22Rv1 (cell line): ENCODE measurements around the gene KIAA0825.

Experiments
- H3K27ac ChIP-seq: fragments of 450-650 bp; 2 replicates; pipeline ENCODE4 v1.5.1; 2017
- ZFX ChIP-seq: fragments of 450-650 bp; IDR thresholded peaks from 2 replicates; pipeline ENCODE4 v1.6.1; 2017; ENCODE audit warnings: antibody characterized with exemption, borderline replicate concordance
- TF ChIP-seq, protein P1 (sequence below): fragments of 450-650 bp; IDR thresholded peaks from 2 replicates; pipeline ENCODE4 v1.5.1; 2017; ENCODE audit warnings: mild to moderate bottlenecking

KIAA0825 gene

DNA sequence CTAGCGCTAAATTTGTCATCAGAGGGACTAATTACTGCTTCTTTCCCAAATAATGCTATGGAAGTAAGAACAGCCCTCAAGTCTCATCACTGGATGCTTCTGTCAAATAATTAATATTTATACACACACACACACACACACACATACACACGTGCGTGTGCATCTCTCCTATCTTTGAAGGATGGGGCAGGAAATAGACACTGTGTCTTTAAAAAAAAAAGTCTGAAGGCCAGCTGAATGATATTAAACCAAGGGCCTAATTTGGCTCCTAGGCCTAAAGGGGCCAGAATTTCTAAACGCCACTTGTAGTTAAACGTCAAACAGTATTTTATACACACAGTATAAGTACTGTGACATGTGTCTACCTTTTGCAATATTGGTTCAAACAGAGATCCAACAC is 3.4 kb upstream of the KIAA0825 start:
- no peak overlapping the region for H3K27ac ChIP-seq
- no peak for TF ChIP-seq ZFX

DNA sequence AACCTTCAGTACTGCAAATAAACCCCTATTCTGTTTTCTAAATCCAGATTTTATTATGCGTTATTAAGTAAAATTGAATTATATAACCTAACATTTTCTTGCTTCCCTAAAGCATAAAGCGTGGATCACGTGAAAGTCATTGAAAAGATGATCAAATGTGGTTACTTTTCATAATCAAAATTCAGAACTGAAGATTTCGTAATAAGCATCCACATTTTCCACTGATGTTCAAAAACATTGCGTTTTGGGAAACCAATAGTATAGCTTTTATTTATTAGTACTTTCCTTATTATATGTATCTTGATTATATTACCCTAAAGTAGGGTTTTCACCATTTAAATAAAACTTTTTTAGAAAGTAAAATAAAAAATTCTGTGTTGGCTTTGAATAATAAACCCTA is 1.9 kb upstream of the KIAA0825 start:
- H3K27ac ChIP-seq = no peak overlapping the region
- TF ChIP-seq, protein P1, sequence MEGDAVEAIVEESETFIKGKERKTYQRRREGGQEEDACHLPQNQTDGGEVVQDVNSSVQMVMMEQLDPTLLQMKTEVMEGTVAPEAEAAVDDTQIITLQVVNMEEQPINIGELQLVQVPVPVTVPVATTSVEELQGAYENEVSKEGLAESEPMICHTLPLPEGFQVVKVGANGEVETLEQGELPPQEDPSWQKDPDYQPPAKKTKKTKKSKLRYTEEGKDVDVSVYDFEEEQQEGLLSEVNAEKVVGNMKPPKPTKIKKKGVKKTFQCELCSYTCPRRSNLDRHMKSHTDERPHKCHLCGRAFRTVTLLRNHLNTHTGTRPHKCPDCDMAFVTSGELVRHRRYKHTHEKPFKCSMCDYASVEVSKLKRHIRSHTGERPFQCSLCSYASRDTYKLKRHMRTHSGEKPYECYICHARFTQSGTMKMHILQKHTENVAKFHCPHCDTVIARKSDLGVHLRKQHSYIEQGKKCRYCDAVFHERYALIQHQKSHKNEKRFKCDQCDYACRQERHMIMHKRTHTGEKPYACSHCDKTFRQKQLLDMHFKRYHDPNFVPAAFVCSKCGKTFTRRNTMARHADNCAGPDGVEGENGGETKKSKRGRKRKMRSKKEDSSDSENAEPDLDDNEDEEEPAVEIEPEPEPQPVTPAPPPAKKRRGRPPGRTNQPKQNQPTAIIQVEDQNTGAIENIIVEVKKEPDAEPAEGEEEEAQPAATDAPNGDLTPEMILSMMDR = no peak
- no peak for TF ChIP-seq ZFX

DNA sequence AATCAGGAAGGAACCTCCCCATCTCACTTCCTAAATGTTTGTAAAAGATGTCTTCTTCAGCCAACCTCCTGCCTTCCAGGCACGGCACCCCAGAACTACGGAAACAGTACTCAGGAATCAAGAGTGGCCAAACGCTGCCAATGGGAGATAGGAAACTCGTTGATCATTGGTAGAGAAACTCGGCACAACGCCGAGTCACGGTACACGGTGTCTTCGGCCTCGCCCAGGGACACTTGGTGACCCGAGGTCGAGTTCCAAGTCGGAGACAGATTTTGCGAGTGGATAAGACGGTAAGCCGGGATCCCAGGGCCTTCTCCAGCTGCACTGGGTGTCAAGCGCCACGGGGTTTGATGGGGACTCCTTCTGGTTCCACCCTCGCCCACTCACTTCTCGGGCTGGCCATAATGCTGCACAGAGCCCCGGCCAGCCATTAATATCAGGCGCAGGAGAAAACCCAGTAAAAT is 343 bp downstream of the KIAA0825 start:
- no peak for TF ChIP-seq ZFX
- TF ChIP-seq, protein P1 = no peak

GRCh38 chr5:94615862-94616261 is 2.5 kb downstream of the KIAA0825 start:
- TF ChIP-seq, protein P1 = no peak
- no peak for TF ChIP-seq ZFX
- no peak overlapping the region for H3K27ac ChIP-seq

More for the DNA sequence above, 343 bp downstream of the KIAA0825 start:
- H3K27ac ChIP-seq = peak overlapping the region; percentile 86

DNA sequence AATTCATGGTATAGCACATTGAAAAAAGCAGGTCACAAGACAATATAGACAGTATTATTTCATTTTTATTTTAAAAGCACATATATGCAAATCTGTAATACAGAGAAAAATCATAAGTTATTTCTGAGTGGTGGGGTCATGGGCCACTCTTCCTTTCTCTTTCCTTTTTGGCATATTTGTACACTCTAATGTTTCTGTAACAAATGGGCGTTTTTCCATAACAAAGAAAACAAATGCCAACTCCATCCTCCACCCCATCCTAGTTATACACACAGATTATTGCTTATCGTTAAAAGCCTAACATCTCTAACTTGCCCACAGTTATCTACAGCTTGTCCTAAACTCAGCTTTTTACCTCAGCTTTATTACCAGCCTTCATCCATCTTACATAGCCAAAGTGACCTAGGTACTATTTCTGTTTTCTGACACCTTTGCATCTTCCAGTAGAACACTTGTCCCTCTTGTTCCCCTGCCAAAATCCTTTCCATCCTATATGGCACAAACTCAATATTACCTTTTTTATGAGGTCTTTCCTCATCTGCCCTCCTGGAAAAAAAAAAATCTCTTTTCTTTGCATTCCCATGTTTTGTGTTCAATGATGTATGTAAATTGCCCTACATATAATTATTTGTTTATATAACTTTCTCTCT is 4.1 kb downstream of the KIAA0825 start:
- no peak for TF ChIP-seq ZFX
- TF ChIP-seq, protein P1 = no peak
- no peak overlapping the region for H3K27ac ChIP-seq

GRCh38 chr5:94613583-94613982 is 4.8 kb downstream of the KIAA0825 start:
- H3K27ac ChIP-seq = no peak overlapping the region
- no peak for TF ChIP-seq ZFX
- TF ChIP-seq, protein P1 = peak; percentile 24; the same call in 1 of the 2 replicates

DNA sequence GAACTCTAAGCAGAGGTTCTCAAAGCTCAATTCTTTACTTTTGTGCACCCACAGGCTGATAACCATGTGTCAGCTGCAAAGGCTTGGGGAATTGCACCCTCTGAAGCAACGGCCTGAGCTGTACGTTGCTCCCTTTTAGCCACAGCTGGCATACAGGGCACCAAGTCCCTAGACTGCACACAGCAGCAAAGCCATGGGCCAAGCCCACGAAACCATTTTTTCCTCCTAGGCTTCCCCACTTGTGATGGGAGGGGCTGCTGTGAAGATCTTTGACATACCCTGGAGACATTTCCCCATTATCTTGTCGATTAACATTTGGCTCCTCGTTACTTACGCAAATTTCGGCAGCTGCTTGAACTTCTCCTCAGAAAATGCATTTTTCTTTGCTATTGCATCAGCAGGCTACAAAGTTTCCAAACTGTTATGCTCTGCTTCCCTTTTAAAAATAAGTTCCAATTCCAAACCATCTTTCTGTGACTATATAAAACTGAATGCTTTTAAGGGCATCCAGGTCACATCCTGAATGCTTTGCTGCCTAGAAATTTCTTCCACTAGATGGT is 23.0 kb downstream of the KIAA0825 start:
- no peak for TF ChIP-seq ZFX
- TF ChIP-seq, protein P1 = no peak
- H3K27ac ChIP-seq = no peak overlapping the region
